GM18505 (cell line): ENCODE results near the gene RUNDC1.

ENCODE experiments used
- ATAC-seq: cut with Tn5 transposase; IDR thresholded peaks from one replicate; pipeline ENCODE4 v1.9.1; 2021; ENCODE audit not compliant: unreplicated experiment
- POLR2A ChIP-seq: IDR thresholded peaks from 4 replicates; pipeline ENCODE4 v1.6.1; 2011; ENCODE audit warnings: borderline replicate concordance; ENCODE audit not compliant: insufficient read depth, insufficient read length; ENCODE audit errors: extremely low read depth

RUNDC1 gene

DNA sequence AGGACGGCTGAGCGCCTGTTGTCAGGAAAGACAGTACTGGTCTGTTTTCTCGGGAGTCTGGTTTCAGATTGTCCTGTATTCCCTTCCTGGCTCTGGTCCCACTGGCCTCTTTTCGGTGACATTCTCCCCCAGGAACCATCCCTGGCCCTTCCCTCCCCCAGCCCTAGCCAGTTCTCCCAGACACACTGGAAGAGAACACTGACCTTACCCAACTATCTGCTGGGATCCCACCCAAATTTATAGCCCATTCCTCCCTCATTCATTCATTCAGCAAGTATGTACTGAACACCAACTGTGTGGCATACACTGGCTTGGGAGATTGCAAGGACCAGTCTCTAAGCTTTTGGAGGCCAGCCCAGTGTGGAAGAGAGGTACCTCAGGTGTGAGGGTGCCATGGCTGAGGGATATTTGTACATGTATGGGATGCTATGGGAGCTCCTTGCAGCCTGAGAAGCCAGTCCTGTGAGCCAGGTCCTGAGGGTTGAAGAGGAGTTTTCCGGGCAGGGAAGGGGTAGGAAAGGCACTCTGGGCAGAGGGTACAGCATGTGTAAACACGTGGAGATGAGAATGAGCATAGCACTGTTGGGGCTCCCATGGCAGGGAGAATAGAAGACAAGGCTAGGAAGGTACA, 49.9 kb downstream of the RUNDC1 start:
- TF ChIP-seq POLR2A: no peak
- ATAC-seq: no peak

DNA sequence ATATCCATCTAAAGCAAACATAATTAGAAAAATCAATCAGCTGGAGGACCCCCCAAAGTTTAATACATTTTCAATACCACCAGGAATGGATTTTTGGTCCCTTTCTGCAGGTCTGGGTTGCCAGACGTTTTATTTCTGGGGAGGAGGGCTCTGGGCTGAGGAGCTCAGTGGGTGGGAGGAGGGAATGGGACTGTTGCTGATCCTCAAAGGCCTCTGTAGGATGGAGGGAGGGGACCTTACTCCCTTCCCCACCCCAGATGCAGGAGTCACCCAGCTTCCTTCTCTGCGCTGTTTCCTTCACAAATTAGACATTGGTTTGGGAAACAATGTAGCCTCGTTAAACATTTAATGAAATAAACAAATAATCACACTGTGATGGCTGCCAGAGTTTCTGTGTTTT, 51.3 kb downstream of the RUNDC1 start:
- no peak for TF ChIP-seq POLR2A
- ATAC-seq: no peak

GRCh38 chr17:43033948-43034881, 53.9 kb downstream of the RUNDC1 start:
- no peak for ATAC-seq
- no peak for TF ChIP-seq POLR2A

- ATAC-seq: no peak
- TF ChIP-seq POLR2A: no peak
Observed at GRCh38 chr17:43034894-43035293, 54.5 kb downstream of the RUNDC1 start.

- no peak for TF ChIP-seq POLR2A
- no peak for ATAC-seq
Observed at GRCh38 chr17:43039646-43040045, 59.3 kb downstream of the RUNDC1 start.

DNA sequence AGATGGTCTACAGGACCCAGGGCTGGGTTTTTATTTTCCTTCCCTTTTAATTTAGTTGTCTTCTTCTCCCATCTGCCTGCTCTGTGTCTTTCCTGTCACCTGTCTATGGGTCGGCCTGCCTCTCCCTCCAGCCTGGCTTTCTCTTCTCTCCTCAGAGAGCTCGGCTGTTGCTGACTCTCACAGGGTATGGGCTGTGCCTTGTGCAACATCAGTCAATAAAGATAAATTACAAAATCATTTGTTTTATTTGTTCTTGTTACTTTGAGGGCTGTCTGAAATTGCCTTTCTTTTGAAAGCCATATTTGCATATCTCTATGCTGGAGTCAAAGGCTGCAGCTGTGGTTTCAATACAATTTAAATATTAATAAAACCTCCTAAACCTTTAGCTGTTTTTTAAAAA, 60.3 kb downstream of the RUNDC1 start:
- no peak for ATAC-seq
- TF ChIP-seq POLR2A: no peak

DNA sequence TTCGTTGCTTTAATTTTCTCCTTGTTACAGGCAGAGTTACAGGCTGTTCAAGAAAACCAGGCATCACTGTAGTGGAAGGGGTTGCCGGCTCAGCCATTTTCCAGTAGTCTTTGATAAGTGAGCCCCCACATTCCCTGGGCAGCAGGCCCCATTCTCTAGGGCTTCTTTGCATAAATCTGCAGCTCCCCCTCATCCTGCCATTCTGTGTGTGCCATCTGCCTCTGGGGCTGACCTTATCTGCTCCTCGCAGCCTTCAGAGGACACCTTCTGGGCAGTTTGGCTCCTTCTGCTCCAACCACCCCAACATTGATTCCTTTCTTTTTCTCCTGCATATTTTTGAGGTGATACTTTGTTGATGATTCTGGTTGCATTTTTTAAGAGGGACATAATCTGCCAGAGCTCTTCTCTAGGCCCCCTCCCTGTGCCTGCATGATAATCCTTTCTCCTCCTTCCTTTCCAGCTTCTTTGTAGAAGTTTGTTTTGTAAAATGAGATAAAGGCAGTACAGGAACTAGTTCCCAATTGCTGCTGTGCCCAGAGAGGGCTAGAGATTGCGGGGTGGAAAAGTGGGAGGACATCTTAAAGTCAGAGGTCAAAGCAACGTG, 61.8 kb downstream of the RUNDC1 start:
- no peak for TF ChIP-seq POLR2A
- ATAC-seq: no peak
